ENCODE measurements around the gene TRIM3. TPM values are rescaled to one million over a fixed set of nuclear protein-coding genes. Genes with fewer than 3 reads are reported as not detected.

The TRIM3 gene
- total and polyA plus RNA-seq, 2 of the 8 experiments (the other 6 are each of a cell fraction or from before 2014, with no cell fraction given) = 10.7 to 14.3 TPM

GRCh38 chr11:6486256-6486655 lies 12.5 kb upstream of the TRIM3 start:
- no peak overlapping the region for H4K8ac ChIP-seq (ENCODE audit: extremely low read depth, insufficient read depth, low read length)
- H3K27me3 ChIP-seq (replicated peaks in 1 of 4; ENCODE audit: control insufficient read depth in 3 of 4, extremely low read depth in 1 of 4, insufficient read depth in 3 of 4, low read length in 3 of 4) = no peaks in the 10 kb centered on the region
- H2AK5ac ChIP-seq (ENCODE audit: low read depth, low read length) = no peak overlapping the region
- H2AFZ ChIP-seq (ENCODE audit: low read length) = no peak overlapping the region
- H4K91ac ChIP-seq (replicated peaks; ENCODE audit: insufficient read length, low read length) = no peak overlapping the region
- WGBS, 2 experiments (ENCODE audit: extremely low coverage in 1 of 2, insufficient coverage in 1 of 2, insufficient read length in 1 of 2, insufficient replicate concordance in 2 of 2, low coverage in 1 of 2, low lambda C conversion rate in 2 of 2, missing lambda C conversion rate in 1 of 2) = 92% methylated on average over 3 of the region's 3 CpGs; no CpG with 5 or more reads in 1 of the 2 experiments
- H3K4me3 ChIP-seq (ENCODE audit: extremely low read depth in 1 of 4, insufficient read depth in 2 of 4, low read depth in 3 of 4, low read length in 4 of 4) = no peak overlapping the region
- H3K4me1 ChIP-seq (replicated peaks in 1 of 4; ENCODE audit: control insufficient read depth in 3 of 4, insufficient read depth in 4 of 4, low read length in 3 of 4) = peaks cover 2 to 6% (median 5%) of the 10 kb centered on the region in 4 experiments
- H3K79me2 ChIP-seq (ENCODE audit: control insufficient read depth in 1 of 2, insufficient read depth in 2 of 2, low read length in 2 of 2) = peaks cover 9 to 23% of the 10 kb centered on the region in 2 experiments; a peak in 3 of 4 replicates
- ChIA-PET POLR2A (ENCODE audit: partially characterized antibody) (interaction anchor here (1.0 to 2.3 kb wide), 5 partner anchors 9 to 122 kb away, joined by 3 to 13 read pairs (median 4); partner anchors contain the start of genes DNHD1 and TRIM3), CTCF (ENCODE audit: partially characterized antibody) (interaction anchor here (0.7 to 4.0 kb wide), 3 partner anchors 9 to 108 kb away, joined by 3 to 25 read pairs (median 4); no protein-coding TSS in a partner anchor)
- no peak overlapping the region for H4K5ac ChIP-seq (ENCODE audit: insufficient read length, low read depth, low read length)
- no peaks in the 10 kb centered on the region for H3K9me3 ChIP-seq (ENCODE audit: insufficient read depth in 2 of 2, low read depth in 1 of 2, low read length in 1 of 2)
- H3K9ac ChIP-seq (replicated peaks in 1 of 4; ENCODE audit: extremely low read depth in 1 of 4, low read depth in 3 of 4, low read length in 3 of 4) = no peak overlapping the region
- H3K23ac ChIP-seq (ENCODE audit: insufficient read length) = no peak overlapping the region
- peaks cover 6% of the 10 kb centered on the region for H3K23me2 ChIP-seq (ENCODE audit: low read depth, low read length)
- H4K20me1 ChIP-seq (replicated peaks in 1 of 2; ENCODE audit: control insufficient read depth in 1 of 2, insufficient read depth in 2 of 2, low read length in 2 of 2) = peaks cover 0 to 10% of the 10 kb centered on the region in 2 experiments
- no peak overlapping the region for H3K27ac ChIP-seq (ENCODE audit: low read depth, low read length)
- H3K14ac ChIP-seq (ENCODE audit: insufficient read length) = no peak overlapping the region
- no peak overlapping the region for H2BK15ac ChIP-seq (ENCODE audit: low read length)
- H2BK5ac ChIP-seq (ENCODE audit: low read depth, low read length) = no peak overlapping the region
- H3K4ac ChIP-seq (replicated peaks; ENCODE audit: insufficient read length, low read depth, low read length) = no peak overlapping the region
- H2BK120ac ChIP-seq (replicated peaks; ENCODE audit: low read depth, low read length) = no peak overlapping the region
- H2BK12ac ChIP-seq (ENCODE audit: low read depth, low read length) = no peak overlapping the region
- H3K4me2 ChIP-seq (ENCODE audit: insufficient read depth in 1 of 2, low read depth in 2 of 2, low read length in 2 of 2) = no peak overlapping the region
- DNase-seq (ENCODE audit: low read depth in 1 of 2, low spot score in 2 of 2) (no peak), FAIRE-seq (no peak)
- no peak overlapping the region for H2BK20ac ChIP-seq (ENCODE audit: low read length)
- no peak overlapping the region for H3K18ac ChIP-seq (ENCODE audit: extremely low read depth, low read length)
- TF ChIP-seq GTF2F1 (IDR thresholded peaks at IDR 0.05; ENCODE audit: borderline replicate concordance, low read depth, low read length) (no peak), RAD21 (IDR thresholded peaks at IDR 0.05 in 1 of 2, conservative IDR thresholded peaks at IDR 0.05 in 1 of 2; ENCODE audit: low read depth in 2 of 2, low read length in 2 of 2) (no peak), TEAD4 (IDR thresholded peaks at IDR 0.05; ENCODE audit: low read depth, low read length) (no peak), TAF1 (IDR thresholded peaks at IDR 0.05; ENCODE audit: low read depth, low read length) (no peak), USF2 (IDR thresholded peaks at IDR 0.05; ENCODE audit: low read length) (no peak), CBX5 (IDR thresholded peaks at IDR 0.05; ENCODE audit: low read depth, low read length) (no peak), E2F6 (IDR thresholded peaks at IDR 0.05) (no peak), CREB1 (IDR thresholded peaks at IDR 0.05) (no peak), SP1 (IDR thresholded peaks at IDR 0.05; ENCODE audit: low read depth, low read length) (no peak)
- H3K36me3 ChIP-seq (ENCODE audit: control insufficient read depth in 2 of 4, insufficient read depth in 4 of 4, low read length in 3 of 4) = peaks cover 9 to 47% (median 27%) of the 10 kb centered on the region in 4 experiments
- peaks cover 6% of the 10 kb centered on the region for H3K79me1 ChIP-seq (ENCODE audit: low read depth, low read length)
- H3K56ac ChIP-seq (replicated peaks; ENCODE audit: insufficient read length, low read depth, low read length) = no peak overlapping the region

Measured in H1 (cell line).